ENCODE data around the gene C3orf22. TPM values are rescaled to one million over a fixed set of nuclear protein-coding genes. Genes with fewer than 3 reads are reported as not detected.
A peak's percentile ranks its signal among the peaks of the same experiment; 100 is the strongest.

Gene C3orf22
- total and polyA plus RNA-seq, 9 donors, result 0.04 to 0.40 (median 0.21) TPM; not detected in 5

DNA sequence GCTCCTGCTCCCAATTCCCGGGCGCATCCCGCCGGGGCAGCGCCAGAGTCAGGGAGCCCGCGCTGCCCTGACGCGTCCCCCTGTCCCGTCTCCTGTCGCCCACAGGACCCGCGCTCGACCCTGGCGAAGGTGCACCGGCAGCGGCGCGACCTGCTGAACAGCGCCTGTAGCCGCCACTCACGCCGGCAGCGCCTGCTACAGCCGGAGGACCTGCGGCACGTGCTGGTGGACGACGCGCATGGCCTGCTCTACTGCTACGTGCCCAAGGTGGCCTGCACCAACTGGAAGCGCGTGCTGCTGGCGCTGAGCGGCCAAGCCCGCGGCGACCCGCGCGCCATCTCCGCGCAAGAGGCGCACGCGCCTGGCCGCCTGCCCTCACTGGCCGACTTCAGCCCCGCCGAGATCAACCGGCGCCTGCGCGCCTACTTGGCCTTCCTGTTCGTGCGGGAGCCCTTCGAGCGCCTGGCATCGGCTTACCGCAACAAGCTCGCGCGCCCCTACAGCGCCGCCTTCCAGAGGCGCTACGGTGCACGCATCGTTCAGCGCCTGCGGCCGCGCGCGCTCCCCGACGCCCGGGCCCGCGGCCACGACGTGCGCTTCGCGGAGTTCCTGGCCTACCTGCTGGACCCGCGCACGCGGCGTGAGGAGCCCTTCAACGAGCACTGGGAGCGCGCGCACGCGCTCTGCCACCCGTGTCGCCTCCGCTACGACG lies 16.9 kb downstream of the C3orf22 start:
- no peaks in the 10 kb centered on the region for H3K4me1 ChIP-seq (ENCODE audit: insufficient read depth)
- intact Hi-C loops (cut with DNase I), result no loop called here
- no peak overlapping the region for H3K27ac ChIP-seq
- H3K36me3 ChIP-seq, result no peaks in the 10 kb centered on the region
- TF ChIP-seq EP300 (IDR thresholded peaks at IDR 0.05) (no peak), CTCF (IDR thresholded peaks at IDR 0.05) (no peak), POLR2A (IDR thresholded peaks at IDR 0.05) (no peak)
- 25 to 36% (median 33%) methylated on average over 70 to 101 of the region's 101 CpGs for WGBS, 3 donors
- peak in 4 of 5 donors; percentile 1 to 30 (median 4) for DNase-seq
- no peaks in the 10 kb centered on the region for H3K27me3 ChIP-seq
- no peak overlapping the region for H3K4me3 ChIP-seq
- H3K9me3 ChIP-seq, result no peaks in the 10 kb centered on the region

GRCh38 chr3:126540951-126541627 lies 17.6 kb downstream of the C3orf22 start:
- 60 to 69% (median 65%) methylated on average over 24 of the region's 24 CpGs for WGBS, 3 donors
- intact Hi-C loops (cut with DNase I), result no loop called here
- Histone ChIP-seq H3K4me1 (ENCODE audit: insufficient read depth) (no peaks in the 10 kb centered on the region), H3K9me3 (no peaks in the 10 kb centered on the region), H3K36me3 (no peaks in the 10 kb centered on the region), H3K27ac (no peak overlapping the region), H3K27me3 (no peaks in the 10 kb centered on the region), H3K4me3 (no peak overlapping the region)
- peak in 3 of 5 donors; percentile 1 to 7 (median 1) for DNase-seq
- TF ChIP-seq CTCF (IDR thresholded peaks at IDR 0.05) (no peak), EP300 (IDR thresholded peaks at IDR 0.05) (no peak), POLR2A (IDR thresholded peaks at IDR 0.05) (no peak)

DNA sequence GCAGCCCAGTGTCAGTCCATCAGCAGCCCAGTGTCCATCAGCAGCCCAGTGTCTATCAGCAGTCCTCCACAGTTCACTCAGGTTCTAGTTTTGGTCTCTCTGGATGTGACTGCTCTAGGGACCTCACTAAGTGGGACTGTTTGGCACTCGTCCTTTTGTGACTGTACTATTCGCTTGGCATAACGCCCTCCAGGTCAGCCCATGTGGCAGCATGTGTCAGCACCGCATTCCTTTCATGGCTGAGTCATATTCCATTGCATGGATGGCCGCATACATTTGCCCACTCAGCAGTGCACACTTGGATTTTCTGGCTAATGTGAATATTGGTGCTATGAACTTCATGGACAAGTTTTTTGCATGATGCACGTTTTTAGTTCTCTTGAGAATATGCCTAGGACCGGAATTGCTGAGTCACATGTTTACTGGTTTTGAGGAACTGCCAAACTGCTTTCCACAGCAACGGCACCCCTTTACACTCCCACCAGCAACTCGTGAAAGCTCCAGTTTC lies 18.3 kb downstream of the C3orf22 start:
- H3K9me3 ChIP-seq, result no peaks in the 10 kb centered on the region
- WGBS, 3 donors, result 27 to 28% (median 28%) methylated on average over 9 of the region's 9 CpGs
- intact Hi-C loops (cut with DNase I), result no loop called here
- no peak overlapping the region for H3K4me3 ChIP-seq
- H3K36me3 ChIP-seq, result no peaks in the 10 kb centered on the region
- TF ChIP-seq EP300 (IDR thresholded peaks at IDR 0.05) (no peak), CTCF (IDR thresholded peaks at IDR 0.05) (no peak), POLR2A (IDR thresholded peaks at IDR 0.05) (no peak)
- H3K4me1 ChIP-seq (ENCODE audit: insufficient read depth), result no peaks in the 10 kb centered on the region
- H3K27ac ChIP-seq, result no peak overlapping the region
- no peaks in the 10 kb centered on the region for H3K27me3 ChIP-seq
- DNase-seq, result peak in 2 of 5 donors; percentile 3 to 20

- H3K4me3 ChIP-seq, result no peak overlapping the region
- peak in 2 of 5 donors; percentile 4 to 20 for DNase-seq
- H3K4me1 ChIP-seq (ENCODE audit: insufficient read depth), result no peaks in the 10 kb centered on the region
- 90 to 96% (median 91%) methylated on average over 10 of the region's 10 CpGs for WGBS, 3 donors
- H3K9me3 ChIP-seq, result no peaks in the 10 kb centered on the region
- no peak overlapping the region for H3K27ac ChIP-seq
- intact Hi-C loops (cut with DNase I), result no loop called here
- no peaks in the 10 kb centered on the region for H3K36me3 ChIP-seq
- TF ChIP-seq EP300 (IDR thresholded peaks at IDR 0.05) (no peak), CTCF (IDR thresholded peaks at IDR 0.05) (no peak), POLR2A (IDR thresholded peaks at IDR 0.05) (no peak)
- no peaks in the 10 kb centered on the region for H3K27me3 ChIP-seq
Observed at GRCh38 chr3:126539558-126540250, 19.0 kb downstream of the C3orf22 start.

All from ovary (tissue), 9 donors.